CD4-positive, CD25-positive, alpha-beta regulatory T cell (primary cell): ENCODE results near the gene PHEX. TPM values are rescaled to one million over a fixed set of nuclear protein-coding genes. Genes with fewer than 3 reads are reported as not detected.

Source experiments
- ATAC-seq, 2 donors: fragments of 150-1000 bp; cut with Tn5 transposase; one replicate each; pipeline ENCODE4 v1.10.0; 2021; ENCODE audit warnings: low read depth in 2 of 2, moderate number of reproducible peaks in 2 of 2, moderate library complexity in 1 of 2
- DNase-seq, 3 donors: peaks; one replicate each; pipeline versions ENCODE4 v3.0.0 to v3.0.0-alpha.2; 2012 to 2022; ENCODE audit warnings: mixed read lengths in 1 of 3
- H3K27ac ChIP-seq: one replicate; pipeline ENCODE4 v1.7.0; 2013; ENCODE audit warnings: mild to moderate bottlenecking, low read length; ENCODE audit not compliant: insufficient read depth, poor library complexity, severe bottlenecking
- H3K27me3 ChIP-seq: one replicate; pipeline ENCODE4 v1.7.0; 2013; ENCODE audit warnings: low read length; ENCODE audit not compliant: control insufficient read depth, insufficient read depth
- H3K36me3 ChIP-seq: one replicate; pipeline ENCODE4 v1.7.0; 2013; ENCODE audit warnings: mild to moderate bottlenecking, low read length, moderate library complexity; ENCODE audit not compliant: control insufficient read depth, insufficient read depth
- H3K4me1 ChIP-seq: 2 replicates; pipeline ENCODE4 v1.7.0; 2013; ENCODE audit warnings: mild to moderate bottlenecking, low read length; ENCODE audit not compliant: insufficient read depth, control insufficient read depth, poor library complexity, severe bottlenecking
- H3K4me3 ChIP-seq: one replicate; pipeline ENCODE4 v1.7.0; 2013; ENCODE audit warnings: low read depth, mild to moderate bottlenecking, low read length, moderate library complexity
- H3K9me3 ChIP-seq, 2 experiments: 1 replicate in 1 of 2; 2 replicates in 1 of 2; pipeline ENCODE4 v1.7.0; 2013; ENCODE audit warnings: low read length in 2 of 2, mild to moderate bottlenecking in 1 of 2, moderate library complexity in 1 of 2; ENCODE audit not compliant: control insufficient read depth in 2 of 2
- H3K27ac Mint-ChIP-seq, 3 donors: one replicate each; pipeline ENCODE4 v1.8.0; 2020 to 2022; ENCODE audit warnings: mild to moderate bottlenecking in 3 of 3, mixed read lengths in 3 of 3, moderate library complexity in 2 of 3
- H3K27me3 Mint-ChIP-seq: one replicate; pipeline ENCODE4 v1.8.0; 2022; ENCODE audit warnings: mild to moderate bottlenecking, mixed read lengths
- H3K36me3 Mint-ChIP-seq: one replicate; pipeline ENCODE4 v1.8.0; 2020; ENCODE audit warnings: mixed read lengths
- H3K4me1 Mint-ChIP-seq, 4 donors: one replicate each; pipeline ENCODE4 v1.8.0; 2020 to 2022; ENCODE audit warnings: mixed read lengths in 4 of 4, mild to moderate bottlenecking in 1 of 4
- H3K4me3 Mint-ChIP-seq, 4 donors: one replicate each; pipeline ENCODE4 v1.8.0; 2020 to 2022; ENCODE audit warnings: mild to moderate bottlenecking in 4 of 4, mixed read lengths in 4 of 4, moderate library complexity in 3 of 4
- H3K9me3 Mint-ChIP-seq, 7 donors: one replicate each; pipeline ENCODE4 v1.8.0; 2020 to 2022; ENCODE audit warnings: mixed read lengths in 7 of 7, mild to moderate bottlenecking in 3 of 7, moderate library complexity in 2 of 7
- polyA plus RNA-seq, 4 donors: library from polyadenylated mRNA; unstranded; fragments of 300-500 nt; fragmentation: Illumina TruSeq; gene quantifications; one replicate each; pipeline ENCODE4 v1.2.3, GENCODE V29; 2021
- total RNA-seq: library from RNA; stranded (reverse); gene quantifications from one replicate; pipeline ENCODE4 v1.2.3, GENCODE V29; 2022

PHEX gene
- 1.0 TPM for total RNA-seq
- polyA plus RNA-seq = under 1 TPM in 3 of 4 donors, not detected in 1; 0.10 to 0.63 (median 0.30) TPM

DNA sequence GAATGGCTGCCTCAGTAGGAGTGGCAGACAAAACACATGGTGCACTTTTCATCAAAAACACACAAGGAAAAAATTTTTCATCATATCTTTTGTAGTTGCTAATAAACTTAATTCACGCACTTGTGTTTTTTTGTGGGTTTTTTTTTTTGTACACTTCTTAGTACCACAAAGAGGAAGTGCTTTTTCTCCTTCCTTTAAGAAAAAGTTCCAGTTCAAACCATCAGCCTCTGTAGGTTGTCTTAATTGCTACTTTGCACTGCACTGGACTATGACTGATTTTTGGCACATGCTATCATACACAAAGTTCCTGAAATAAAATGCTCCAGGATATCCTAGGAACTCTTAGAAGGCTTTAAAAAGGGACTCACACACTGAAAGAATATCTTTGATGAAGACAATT lies at the start of gene PHEX:
Gene PHEX (plus strand): TSS at position 242 of the 400 bp plus-strand sequence. CDS start 681 bp downstream, outside the sequence.
- Histone ChIP-seq H3K27me3 (no peaks in the 10 kb centered on the region), H3K27ac (no peak within 1 kb of the TSS), H3K9me3 (no peaks in the 10 kb centered on the region), H3K4me3 (no peak within 1 kb of the TSS), H3K36me3 (no peaks in the 10 kb centered on the region), H3K4me1 (no peaks in the 10 kb centered on the region)
- ATAC-seq (no peak), DNase-seq (no peak)
- no peaks in the 10 kb centered on the region for H3K27me3 Mint-ChIP-seq
- H3K9me3 Mint-ChIP-seq = peaks cover 0 to 2% (median 0%) of the 10 kb centered on the region in 7 donors
- H3K4me1 Mint-ChIP-seq = peaks cover 0 to 2% (median 0%) of the 10 kb centered on the region in 4 donors
- peak within 1 kb of the TSS in 1 of 4 donors; percentile 17 for H3K4me3 Mint-ChIP-seq
- no peaks in the 10 kb centered on the region for H3K36me3 Mint-ChIP-seq
- peak within 1 kb of the TSS in 1 of 3 donors; percentile 4 for H3K27ac Mint-ChIP-seq

- no peak overlapping the region for H3K4me3 Mint-ChIP-seq
- Histone ChIP-seq H3K27me3 (no peaks in the 10 kb centered on the region), H3K4me3 (no peak overlapping the region), H3K9me3 (no peaks in the 10 kb centered on the region), H3K4me1 (no peaks in the 10 kb centered on the region), H3K27ac (no peak overlapping the region), H3K36me3 (peaks cover 3% of the 10 kb centered on the region)
- no peak overlapping the region for H3K27ac Mint-ChIP-seq
- peaks cover 4 to 12% (median 7%) of the 10 kb centered on the region in 4 donors for H3K4me1 Mint-ChIP-seq
- peak; percentile 98 to 99 for ATAC-seq
- peak; percentile 46 to 85 (median 73) for DNase-seq
- H3K27me3 Mint-ChIP-seq = no peaks in the 10 kb centered on the region
- peaks cover 6% of the 10 kb centered on the region for H3K36me3 Mint-ChIP-seq
- H3K9me3 Mint-ChIP-seq = no peaks in the 10 kb centered on the region
Measured at GRCh38 chrX:21985332-21985777, 46.8 kb upstream of the PHEX start.

- DNase-seq (no peak), ATAC-seq (no peak)
- Mint-ChIP-seq H3K27me3 (no peaks in the 10 kb centered on the region), H3K9me3 (no peaks in the 10 kb centered on the region), H3K4me3 (no peak overlapping the region), H3K27ac (no peak overlapping the region), H3K4me1 (peaks cover 4 to 18% (median 8%) of the 10 kb centered on the region in 4 donors), H3K36me3 (peaks cover 6% of the 10 kb centered on the region)
- no peaks in the 10 kb centered on the region for H3K4me1 ChIP-seq
- H3K36me3 ChIP-seq = peaks cover 3% of the 10 kb centered on the region
- no peak overlapping the region for H3K27ac ChIP-seq
- no peak overlapping the region for H3K4me3 ChIP-seq
- H3K9me3 ChIP-seq = no peaks in the 10 kb centered on the region
- H3K27me3 ChIP-seq = no peaks in the 10 kb centered on the region
Measured at GRCh38 chrX:21986596-21986995, 45.5 kb upstream of the PHEX start.

DNA sequence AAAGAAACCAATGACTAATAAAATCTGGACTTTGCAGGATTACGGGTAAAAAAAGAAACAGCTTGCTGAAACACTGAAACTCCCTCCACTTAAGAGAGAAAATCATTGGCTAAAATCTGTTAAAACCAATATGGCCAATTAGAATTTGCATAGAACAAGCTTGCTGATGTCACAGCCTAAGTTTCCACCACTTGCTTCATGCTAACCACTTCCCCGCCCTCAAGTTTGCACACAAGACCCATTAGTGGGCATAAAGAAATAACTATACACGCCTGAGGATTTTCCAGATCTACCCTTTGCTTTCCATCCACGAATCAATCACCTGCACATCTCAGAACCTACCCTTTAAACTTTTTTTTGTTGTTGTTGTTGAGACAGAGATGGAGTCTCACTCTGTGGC lies 42.7 kb upstream of the PHEX start:
- H3K9me3 Mint-ChIP-seq = no peaks in the 10 kb centered on the region
- no peaks in the 10 kb centered on the region for H3K9me3 ChIP-seq
- no peaks in the 10 kb centered on the region for H3K27me3 ChIP-seq
- ATAC-seq = no peak
- no peaks in the 10 kb centered on the region for H3K4me1 ChIP-seq
- DNase-seq = no peak
- H3K27ac Mint-ChIP-seq = peak overlapping the region in 2 of 3 donors; percentile 33 to 63
- no peaks in the 10 kb centered on the region for H3K27me3 Mint-ChIP-seq
- no peak overlapping the region for H3K4me3 Mint-ChIP-seq
- no peak overlapping the region for H3K4me3 ChIP-seq
- peaks cover 12% of the 10 kb centered on the region for H3K36me3 Mint-ChIP-seq
- peaks cover 4 to 22% (median 8%) of the 10 kb centered on the region in 4 donors for H3K4me1 Mint-ChIP-seq
- no peak overlapping the region for H3K27ac ChIP-seq
- H3K36me3 ChIP-seq = peaks cover 10% of the 10 kb centered on the region

- Histone ChIP-seq H3K9me3 (no peaks in the 10 kb centered on the region), H3K36me3 (peaks cover 10% of the 10 kb centered on the region), H3K4me3 (no peak overlapping the region), H3K27me3 (no peaks in the 10 kb centered on the region), H3K27ac (no peak overlapping the region), H3K4me1 (no peaks in the 10 kb centered on the region)
- Mint-ChIP-seq H3K9me3 (no peaks in the 10 kb centered on the region), H3K27me3 (no peaks in the 10 kb centered on the region), H3K27ac (peak overlapping the region in 1 of 3 donors; percentile 20), H3K4me1 (peaks cover 0 to 20% (median 2%) of the 10 kb centered on the region in 4 donors), H3K4me3 (no peak overlapping the region), H3K36me3 (peaks cover 12% of the 10 kb centered on the region)
- DNase-seq (no peak), ATAC-seq (no peak)
Measured at GRCh38 chrX:21990832-21991231, 41.3 kb upstream of the PHEX start.

GRCh38 chrX:21991504-21991903 lies 40.6 kb upstream of the PHEX start:
- H3K9me3 ChIP-seq = no peaks in the 10 kb centered on the region
- H3K4me3 Mint-ChIP-seq = peak overlapping the region in 1 of 4 donors; percentile 9
- ATAC-seq = no peak
- no peaks in the 10 kb centered on the region for H3K4me1 ChIP-seq
- H3K27me3 Mint-ChIP-seq = no peaks in the 10 kb centered on the region
- H3K4me3 ChIP-seq = no peak overlapping the region
- no peaks in the 10 kb centered on the region for H3K27me3 ChIP-seq
- H3K4me1 Mint-ChIP-seq = peaks cover under 1 to 23% (median 4%) of the 10 kb centered on the region in 4 donors
- peaks cover 8% of the 10 kb centered on the region for H3K36me3 ChIP-seq
- no peak overlapping the region for H3K27ac ChIP-seq
- peaks cover 0 to under 1% (median 0%) of the 10 kb centered on the region in 7 donors for H3K9me3 Mint-ChIP-seq
- peaks cover 12% of the 10 kb centered on the region for H3K36me3 Mint-ChIP-seq
- H3K27ac Mint-ChIP-seq = peak overlapping the region in 2 of 3 donors; percentile 20 to 24
- no peak for DNase-seq

DNA sequence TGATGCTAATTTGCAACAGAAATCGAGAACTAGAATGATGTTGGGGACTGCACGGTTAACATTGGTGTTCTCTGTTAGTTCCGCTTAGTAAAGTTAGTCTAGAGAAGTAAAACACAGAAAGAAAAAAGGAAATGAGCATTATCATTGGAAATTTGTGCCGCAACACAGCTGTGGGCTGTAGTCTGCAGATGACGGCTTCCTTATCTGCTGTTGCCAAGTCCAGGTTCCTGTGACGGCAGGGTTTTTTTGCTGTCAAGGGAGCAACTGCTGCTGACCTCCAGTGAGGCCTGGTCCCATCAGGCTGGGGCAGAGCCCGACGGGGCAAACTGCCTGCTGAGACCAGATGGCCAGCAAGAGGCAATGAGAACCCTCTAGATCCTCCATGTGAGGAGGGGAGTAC lies 38.9 kb upstream of the PHEX start:
- Mint-ChIP-seq H3K27ac (no peak overlapping the region), H3K36me3 (peaks cover 12% of the 10 kb centered on the region), H3K27me3 (no peaks in the 10 kb centered on the region), H3K4me1 (peaks cover 6 to 28% (median 9%) of the 10 kb centered on the region in 4 donors), H3K9me3 (peaks cover 0 to 5% (median 0%) of the 10 kb centered on the region in 7 donors), H3K4me3 (no peak overlapping the region)
- Histone ChIP-seq H3K36me3 (peaks cover 7% of the 10 kb centered on the region), H3K27ac (no peak overlapping the region), H3K4me1 (no peaks in the 10 kb centered on the region), H3K27me3 (no peaks in the 10 kb centered on the region), H3K4me3 (no peak overlapping the region), H3K9me3 (no peaks in the 10 kb centered on the region)
- DNase-seq (no peak), ATAC-seq (peak in 1 of 2 donors; percentile 31)

DNA sequence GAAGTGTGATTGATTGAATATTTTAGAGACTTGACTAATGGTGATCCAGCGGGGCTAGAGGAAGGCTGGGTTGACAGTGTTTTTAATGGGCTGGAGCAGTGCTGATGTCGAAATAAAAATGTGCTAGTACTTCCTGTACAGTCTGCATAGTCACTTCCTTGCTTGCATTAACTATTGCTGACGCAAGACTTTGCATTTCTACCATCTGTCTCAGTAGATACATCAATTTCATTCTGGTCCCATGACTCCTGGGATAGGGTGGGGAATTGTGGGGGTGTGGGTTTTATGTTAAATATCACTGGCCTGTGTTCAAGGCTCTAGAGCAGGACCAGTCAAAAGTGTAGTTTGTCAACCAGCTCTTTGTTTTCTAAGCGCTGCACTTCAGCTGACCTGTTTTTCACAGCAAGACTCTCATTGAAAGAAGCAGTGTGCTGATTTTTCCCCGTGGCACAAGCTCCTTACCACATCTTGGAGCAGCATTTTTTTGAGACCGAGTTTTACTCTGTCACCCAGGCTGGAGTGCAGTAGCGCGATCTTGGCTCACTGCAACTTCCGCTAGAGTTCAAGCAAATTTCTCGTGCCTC lies 35.2 kb upstream of the PHEX start:
- Mint-ChIP-seq H3K27ac (peak overlapping the region in 2 of 3 donors; percentile 6 to 78), H3K4me1 (peaks cover 6 to 11% (median 7%) of the 10 kb centered on the region in 4 donors), H3K36me3 (peaks cover 12% of the 10 kb centered on the region), H3K27me3 (no peaks in the 10 kb centered on the region), H3K9me3 (peaks cover 0 to 5% (median 0%) of the 10 kb centered on the region in 7 donors), H3K4me3 (peak overlapping the region in 1 of 4 donors; percentile 4)
- peak in 1 of 3 donors; percentile 41 for DNase-seq
- no peak overlapping the region for H3K27ac ChIP-seq
- H3K9me3 ChIP-seq = no peaks in the 10 kb centered on the region
- H3K4me1 ChIP-seq = no peaks in the 10 kb centered on the region
- no peak overlapping the region for H3K4me3 ChIP-seq
- H3K36me3 ChIP-seq = peaks cover 4% of the 10 kb centered on the region
- ATAC-seq = no peak
- no peaks in the 10 kb centered on the region for H3K27me3 ChIP-seq
